ENCODE data around the gene KCNE5.
"Not testable (repeated sequence)": the region's sequence is repeated elsewhere in the genome, so short reads cannot be mapped to it uniquely, and the experiment has no call there.

The KCNE5 gene, protein sequence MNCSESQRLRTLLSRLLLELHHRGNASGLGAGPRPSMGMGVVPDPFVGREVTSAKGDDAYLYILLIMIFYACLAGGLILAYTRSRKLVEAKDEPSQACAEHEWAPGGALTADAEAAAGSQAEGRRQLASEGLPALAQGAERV
- long read RNA-seq: 0 reads

DNA sequence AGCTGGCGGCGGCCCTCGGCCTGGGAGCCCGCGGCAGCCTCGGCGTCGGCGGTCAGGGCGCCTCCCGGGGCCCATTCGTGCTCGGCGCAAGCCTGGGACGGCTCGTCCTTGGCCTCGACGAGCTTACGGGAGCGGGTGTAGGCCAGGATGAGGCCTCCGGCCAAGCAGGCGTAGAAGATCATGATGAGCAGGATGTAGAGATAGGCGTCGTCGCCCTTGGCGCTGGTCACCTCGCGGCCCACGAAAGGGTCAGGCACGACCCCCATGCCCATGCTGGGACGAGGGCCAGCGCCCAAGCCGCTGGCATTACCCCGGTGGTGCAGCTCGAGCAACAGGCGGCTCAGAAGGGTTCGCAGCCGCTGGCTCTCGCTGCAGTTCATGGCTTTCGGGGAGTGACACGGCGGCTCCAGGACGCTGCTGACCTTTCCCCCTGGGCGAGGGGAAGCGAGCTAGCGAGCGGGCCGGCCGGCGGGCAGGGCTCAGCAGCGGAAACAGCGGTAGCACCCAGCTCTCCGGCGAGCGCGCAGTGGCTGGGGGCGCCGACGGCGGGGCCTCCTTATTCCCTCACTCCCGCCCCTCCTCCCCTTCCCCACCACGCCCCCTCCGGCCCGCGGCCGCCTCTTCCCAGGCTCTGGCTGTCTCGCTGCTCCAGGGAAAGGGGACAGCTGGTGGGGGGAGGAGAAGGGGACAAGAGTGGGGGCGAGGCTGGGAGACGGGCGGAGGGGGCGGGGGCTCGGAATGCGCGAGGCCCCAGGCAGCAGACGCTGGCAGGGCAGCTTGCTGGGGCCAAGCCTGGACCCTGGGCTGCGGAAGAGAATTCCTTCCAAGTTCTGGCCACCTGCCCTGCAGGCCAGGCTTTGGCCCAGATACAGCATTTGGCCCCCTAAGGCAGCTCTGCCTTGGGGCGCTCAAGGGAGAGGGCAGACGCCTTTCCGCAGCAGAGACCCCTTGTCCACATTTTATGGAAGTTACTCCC lies at the start of gene KCNE5:
Gene KCNE5 (minus strand): TSS at position 532 of the 976 bp plus-strand sequence. CDS start 152 bp downstream, at position 380.
- Histone ChIP-seq H3K27me3 (ENCODE audit: insufficient read depth, poor library complexity, severe bottlenecking) (no peaks in the 10 kb centered on the region), H3K4me3 (replicated peaks; ENCODE audit: insufficient read depth, low read length) (no peak within 1 kb of the TSS), H3K27ac (replicated peaks) (no peak within 1 kb of the TSS)
- TF ChIP-seq POLR2AphosphoS5 (IDR thresholded peaks at IDR 0.05; ENCODE audit: low read depth) (no peak), SPI1 (IDR thresholded peaks at IDR 0.05; ENCODE audit: borderline replicate concordance, low read depth) (no peak), GABPA (IDR thresholded peaks at IDR 0.05; ENCODE audit: low read depth) (no peak)
- TF ChIP-seq, protein P1, sequence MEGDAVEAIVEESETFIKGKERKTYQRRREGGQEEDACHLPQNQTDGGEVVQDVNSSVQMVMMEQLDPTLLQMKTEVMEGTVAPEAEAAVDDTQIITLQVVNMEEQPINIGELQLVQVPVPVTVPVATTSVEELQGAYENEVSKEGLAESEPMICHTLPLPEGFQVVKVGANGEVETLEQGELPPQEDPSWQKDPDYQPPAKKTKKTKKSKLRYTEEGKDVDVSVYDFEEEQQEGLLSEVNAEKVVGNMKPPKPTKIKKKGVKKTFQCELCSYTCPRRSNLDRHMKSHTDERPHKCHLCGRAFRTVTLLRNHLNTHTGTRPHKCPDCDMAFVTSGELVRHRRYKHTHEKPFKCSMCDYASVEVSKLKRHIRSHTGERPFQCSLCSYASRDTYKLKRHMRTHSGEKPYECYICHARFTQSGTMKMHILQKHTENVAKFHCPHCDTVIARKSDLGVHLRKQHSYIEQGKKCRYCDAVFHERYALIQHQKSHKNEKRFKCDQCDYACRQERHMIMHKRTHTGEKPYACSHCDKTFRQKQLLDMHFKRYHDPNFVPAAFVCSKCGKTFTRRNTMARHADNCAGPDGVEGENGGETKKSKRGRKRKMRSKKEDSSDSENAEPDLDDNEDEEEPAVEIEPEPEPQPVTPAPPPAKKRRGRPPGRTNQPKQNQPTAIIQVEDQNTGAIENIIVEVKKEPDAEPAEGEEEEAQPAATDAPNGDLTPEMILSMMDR (IDR thresholded peaks at IDR 0.05; ENCODE audit: insufficient read depth, low read length): no peak
- TF ChIP-seq, protein P2, sequence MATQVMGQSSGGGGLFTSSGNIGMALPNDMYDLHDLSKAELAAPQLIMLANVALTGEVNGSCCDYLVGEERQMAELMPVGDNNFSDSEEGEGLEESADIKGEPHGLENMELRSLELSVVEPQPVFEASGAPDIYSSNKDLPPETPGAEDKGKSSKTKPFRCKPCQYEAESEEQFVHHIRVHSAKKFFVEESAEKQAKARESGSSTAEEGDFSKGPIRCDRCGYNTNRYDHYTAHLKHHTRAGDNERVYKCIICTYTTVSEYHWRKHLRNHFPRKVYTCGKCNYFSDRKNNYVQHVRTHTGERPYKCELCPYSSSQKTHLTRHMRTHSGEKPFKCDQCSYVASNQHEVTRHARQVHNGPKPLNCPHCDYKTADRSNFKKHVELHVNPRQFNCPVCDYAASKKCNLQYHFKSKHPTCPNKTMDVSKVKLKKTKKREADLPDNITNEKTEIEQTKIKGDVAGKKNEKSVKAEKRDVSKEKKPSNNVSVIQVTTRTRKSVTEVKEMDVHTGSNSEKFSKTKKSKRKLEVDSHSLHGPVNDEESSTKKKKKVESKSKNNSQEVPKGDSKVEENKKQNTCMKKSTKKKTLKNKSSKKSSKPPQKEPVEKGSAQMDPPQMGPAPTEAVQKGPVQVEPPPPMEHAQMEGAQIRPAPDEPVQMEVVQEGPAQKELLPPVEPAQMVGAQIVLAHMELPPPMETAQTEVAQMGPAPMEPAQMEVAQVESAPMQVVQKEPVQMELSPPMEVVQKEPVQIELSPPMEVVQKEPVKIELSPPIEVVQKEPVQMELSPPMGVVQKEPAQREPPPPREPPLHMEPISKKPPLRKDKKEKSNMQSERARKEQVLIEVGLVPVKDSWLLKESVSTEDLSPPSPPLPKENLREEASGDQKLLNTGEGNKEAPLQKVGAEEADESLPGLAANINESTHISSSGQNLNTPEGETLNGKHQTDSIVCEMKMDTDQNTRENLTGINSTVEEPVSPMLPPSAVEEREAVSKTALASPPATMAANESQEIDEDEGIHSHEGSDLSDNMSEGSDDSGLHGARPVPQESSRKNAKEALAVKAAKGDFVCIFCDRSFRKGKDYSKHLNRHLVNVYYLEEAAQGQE (IDR thresholded peaks at IDR 0.05; ENCODE audit: insufficient replicate concordance, low read depth): no peak
- no peak for DNase-seq (ENCODE audit: low read depth in 1 of 2, low spot score in 1 of 2)

DNA sequence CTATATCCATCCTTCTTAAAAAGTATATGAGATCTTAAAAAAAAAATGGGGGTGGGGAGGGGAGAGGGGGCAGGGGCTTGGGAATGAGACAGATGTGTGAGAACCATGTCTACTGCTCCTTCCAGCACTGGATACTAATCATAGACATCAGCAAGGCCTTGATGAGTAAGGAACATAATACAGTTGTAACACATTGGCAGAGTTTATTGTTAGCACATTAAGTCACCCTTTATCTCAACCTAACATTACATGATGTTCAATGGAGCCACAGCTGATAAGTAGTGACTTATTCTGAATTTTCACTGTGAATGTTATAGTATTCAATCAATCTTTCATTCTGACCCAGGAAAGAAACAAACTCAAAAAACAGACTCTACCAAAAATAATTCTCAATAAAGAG lies 47.3 kb upstream of the KCNE5 start:
- no peak for DNase-seq (ENCODE audit: low read depth in 1 of 2, low spot score in 1 of 2)
- H3K27ac ChIP-seq (replicated peaks): no peak overlapping the region
- no peak overlapping the region for H3K4me3 ChIP-seq (replicated peaks; ENCODE audit: insufficient read depth, low read length)
- no peaks in the 10 kb centered on the region for H3K27me3 ChIP-seq (ENCODE audit: insufficient read depth, poor library complexity, severe bottlenecking)
- TF ChIP-seq POLR2AphosphoS5 (IDR thresholded peaks at IDR 0.05; ENCODE audit: low read depth) (no peak), GABPA (IDR thresholded peaks at IDR 0.05; ENCODE audit: low read depth) (no peak), SPI1 (IDR thresholded peaks at IDR 0.05; ENCODE audit: borderline replicate concordance, low read depth) (no peak)
- TF ChIP-seq, protein P2 (IDR thresholded peaks at IDR 0.05; ENCODE audit: insufficient replicate concordance, low read depth): no peak
- TF ChIP-seq, protein P1 (IDR thresholded peaks at IDR 0.05; ENCODE audit: insufficient read depth, low read length): no peak

DNA sequence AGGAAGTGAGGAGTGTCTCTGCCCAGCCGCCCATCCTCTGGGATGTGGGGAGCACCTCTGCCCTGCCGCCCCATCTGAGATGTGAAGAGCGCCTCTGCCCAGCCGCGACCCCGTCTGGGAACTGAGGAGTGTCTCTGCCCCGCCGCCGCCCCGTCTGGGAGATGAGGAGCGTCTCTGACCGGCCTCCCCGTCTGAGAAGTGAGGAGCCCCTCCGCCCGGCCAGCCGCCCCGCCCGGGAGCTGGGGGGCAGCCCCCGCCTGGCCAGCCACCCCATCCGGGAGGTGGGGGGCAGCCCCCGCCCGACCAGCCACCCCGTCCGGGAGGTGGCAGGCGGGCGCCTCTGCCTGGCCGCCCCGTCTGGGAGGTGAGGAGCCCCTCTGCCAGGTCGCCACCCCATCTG lies 46.2 kb upstream of the KCNE5 start:
- not testable (repeated sequence) for H3K4me3 ChIP-seq (replicated peaks; ENCODE audit: insufficient read depth, low read length); DNase-seq (ENCODE audit: low read depth in 1 of 2, low spot score in 1 of 2); H3K27ac ChIP-seq (replicated peaks); H3K27me3 ChIP-seq (ENCODE audit: insufficient read depth, poor library complexity, severe bottlenecking)

DNA sequence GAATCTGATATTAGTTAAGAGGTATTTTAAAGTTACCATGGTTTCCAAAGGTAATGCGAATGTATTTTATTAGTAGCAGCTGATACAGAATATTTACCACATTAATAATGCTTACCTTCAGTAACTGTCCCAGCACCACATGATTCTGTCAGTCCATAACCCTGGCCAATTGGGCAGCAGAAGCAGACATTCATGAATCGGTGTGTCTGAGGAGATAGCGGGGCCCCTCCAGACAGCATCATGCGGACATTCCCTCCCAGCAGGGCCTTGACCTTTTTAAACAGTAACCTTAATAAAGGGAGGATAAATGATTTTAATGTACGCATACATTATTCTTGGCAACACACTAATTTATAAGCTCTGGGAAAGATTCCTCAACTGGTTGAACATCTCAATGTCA lies 43.0 kb upstream of the KCNE5 start:
- TF ChIP-seq POLR2AphosphoS5 (IDR thresholded peaks at IDR 0.05; ENCODE audit: low read depth) (no peak), GABPA (IDR thresholded peaks at IDR 0.05; ENCODE audit: low read depth) (no peak), SPI1 (IDR thresholded peaks at IDR 0.05; ENCODE audit: borderline replicate concordance, low read depth) (no peak)
- TF ChIP-seq, protein P1 (IDR thresholded peaks at IDR 0.05; ENCODE audit: insufficient read depth, low read length): no peak
- TF ChIP-seq, protein P2 (IDR thresholded peaks at IDR 0.05; ENCODE audit: insufficient replicate concordance, low read depth): no peak
- Histone ChIP-seq H3K27me3 (ENCODE audit: insufficient read depth, poor library complexity, severe bottlenecking) (no peaks in the 10 kb centered on the region), H3K27ac (replicated peaks) (no peak overlapping the region), H3K4me3 (replicated peaks; ENCODE audit: insufficient read depth, low read length) (no peak overlapping the region)
- no peak for DNase-seq (ENCODE audit: low read depth in 1 of 2, low spot score in 1 of 2)

Measured in HL-60 (cell line).